Astrocyte of the cerebellum (primary cell): ENCODE measurements around the gene TRABD2B.

ENCODE experiments used
- DNase-seq: peaks from one replicate; pipeline ENCODE4 v3.0.0-alpha.2; 2011; ENCODE audit warnings: low read depth
- H3K4me3 ChIP-seq: 2 replicates; pipeline ENCODE4 v1.5.1; 2011; ENCODE audit warnings: mild to moderate bottlenecking, low read depth, low read length, moderate library complexity
- in situ Hi-C: cut with HindIII; loops from 2 replicates; pipeline ENCODE4 v1.10.0; 2017; ENCODE audit warnings: low sequenced_read_pairs
- TF ChIP-seq, protein P1 (sequence below): IDR thresholded peaks from 2 replicates; pipeline ENCODE4 v1.5.1; 2012; ENCODE audit warnings: low read length, low read depth, moderate library complexity, mild to moderate bottlenecking; ENCODE audit errors: missing control alignments

Gene TRABD2B

DNA sequence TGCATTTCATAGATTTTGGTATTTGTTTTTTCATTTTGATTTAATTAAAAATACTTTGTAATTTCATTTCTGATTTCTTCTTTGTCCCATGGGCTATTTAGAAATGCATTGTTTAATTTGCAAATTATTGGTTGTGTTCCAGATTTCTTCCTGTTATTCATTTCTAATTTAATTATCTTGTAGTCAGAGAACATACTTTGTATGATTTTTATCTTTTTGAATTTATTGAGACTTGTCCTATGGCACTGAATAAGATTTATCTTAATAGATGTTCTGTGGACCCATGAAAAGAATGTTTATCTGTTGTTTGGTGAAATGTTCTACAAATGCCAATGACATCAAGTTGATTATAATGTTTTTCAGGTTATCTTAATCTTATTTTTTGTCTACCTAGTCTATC lies 16.1 kb upstream of the TRABD2B start:
- TF ChIP-seq, protein P1, sequence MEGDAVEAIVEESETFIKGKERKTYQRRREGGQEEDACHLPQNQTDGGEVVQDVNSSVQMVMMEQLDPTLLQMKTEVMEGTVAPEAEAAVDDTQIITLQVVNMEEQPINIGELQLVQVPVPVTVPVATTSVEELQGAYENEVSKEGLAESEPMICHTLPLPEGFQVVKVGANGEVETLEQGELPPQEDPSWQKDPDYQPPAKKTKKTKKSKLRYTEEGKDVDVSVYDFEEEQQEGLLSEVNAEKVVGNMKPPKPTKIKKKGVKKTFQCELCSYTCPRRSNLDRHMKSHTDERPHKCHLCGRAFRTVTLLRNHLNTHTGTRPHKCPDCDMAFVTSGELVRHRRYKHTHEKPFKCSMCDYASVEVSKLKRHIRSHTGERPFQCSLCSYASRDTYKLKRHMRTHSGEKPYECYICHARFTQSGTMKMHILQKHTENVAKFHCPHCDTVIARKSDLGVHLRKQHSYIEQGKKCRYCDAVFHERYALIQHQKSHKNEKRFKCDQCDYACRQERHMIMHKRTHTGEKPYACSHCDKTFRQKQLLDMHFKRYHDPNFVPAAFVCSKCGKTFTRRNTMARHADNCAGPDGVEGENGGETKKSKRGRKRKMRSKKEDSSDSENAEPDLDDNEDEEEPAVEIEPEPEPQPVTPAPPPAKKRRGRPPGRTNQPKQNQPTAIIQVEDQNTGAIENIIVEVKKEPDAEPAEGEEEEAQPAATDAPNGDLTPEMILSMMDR = no peak
- in situ Hi-C loops = no loop called here
- no peak overlapping the region for H3K4me3 ChIP-seq

DNA sequence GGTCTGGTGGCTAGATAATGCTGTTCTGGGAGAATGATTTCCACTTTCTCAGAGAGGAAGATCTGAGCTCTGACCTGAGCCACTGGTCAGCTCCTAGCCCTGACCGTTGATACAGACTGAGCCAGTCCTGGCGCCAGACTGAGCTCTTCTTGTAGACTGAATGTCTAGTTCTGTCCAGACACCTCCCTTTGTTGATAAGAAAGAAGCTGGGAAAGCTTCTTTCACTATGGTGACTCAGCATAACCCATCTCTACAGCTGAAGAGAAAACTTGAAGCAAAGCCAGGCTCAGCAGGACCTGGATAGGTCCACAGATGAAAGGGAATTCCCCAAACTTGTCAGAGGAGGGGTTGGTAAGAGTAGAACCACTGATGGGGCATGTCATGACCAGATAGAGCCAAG lies 9.9 kb upstream of the TRABD2B start:
- in situ Hi-C loops = no loop called here
- DNase-seq = no peak

More for the DNA sequence above, 16.1 kb upstream of the TRABD2B start:
- no peak for DNase-seq

DNA sequence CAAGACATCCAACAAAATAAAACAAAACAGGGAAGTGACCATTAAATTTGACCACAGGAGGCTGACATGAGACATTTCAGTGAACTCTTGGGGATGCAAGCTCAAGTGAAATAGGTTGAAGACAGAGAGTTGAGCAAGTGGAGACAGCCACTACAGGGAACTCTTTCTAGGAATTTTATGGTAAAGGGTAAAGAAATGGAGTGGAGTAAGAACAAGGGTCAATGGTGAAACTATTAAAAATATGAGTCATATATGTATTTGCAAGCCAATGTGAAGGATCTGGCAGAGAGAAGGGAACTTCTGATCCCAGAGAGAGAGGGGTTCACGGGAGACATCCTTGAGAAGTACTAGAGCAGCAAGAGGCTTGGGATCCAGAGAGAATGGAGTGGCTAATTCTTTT lies 9.1 kb upstream of the TRABD2B start:
- in situ Hi-C loops = no loop called here
- DNase-seq = no peak
- H3K4me3 ChIP-seq = no peak overlapping the region
- TF ChIP-seq, protein P1 = no peak

More for the DNA sequence above, 9.9 kb upstream of the TRABD2B start:
- no peak overlapping the region for H3K4me3 ChIP-seq
- TF ChIP-seq, protein P1 = no peak

DNA sequence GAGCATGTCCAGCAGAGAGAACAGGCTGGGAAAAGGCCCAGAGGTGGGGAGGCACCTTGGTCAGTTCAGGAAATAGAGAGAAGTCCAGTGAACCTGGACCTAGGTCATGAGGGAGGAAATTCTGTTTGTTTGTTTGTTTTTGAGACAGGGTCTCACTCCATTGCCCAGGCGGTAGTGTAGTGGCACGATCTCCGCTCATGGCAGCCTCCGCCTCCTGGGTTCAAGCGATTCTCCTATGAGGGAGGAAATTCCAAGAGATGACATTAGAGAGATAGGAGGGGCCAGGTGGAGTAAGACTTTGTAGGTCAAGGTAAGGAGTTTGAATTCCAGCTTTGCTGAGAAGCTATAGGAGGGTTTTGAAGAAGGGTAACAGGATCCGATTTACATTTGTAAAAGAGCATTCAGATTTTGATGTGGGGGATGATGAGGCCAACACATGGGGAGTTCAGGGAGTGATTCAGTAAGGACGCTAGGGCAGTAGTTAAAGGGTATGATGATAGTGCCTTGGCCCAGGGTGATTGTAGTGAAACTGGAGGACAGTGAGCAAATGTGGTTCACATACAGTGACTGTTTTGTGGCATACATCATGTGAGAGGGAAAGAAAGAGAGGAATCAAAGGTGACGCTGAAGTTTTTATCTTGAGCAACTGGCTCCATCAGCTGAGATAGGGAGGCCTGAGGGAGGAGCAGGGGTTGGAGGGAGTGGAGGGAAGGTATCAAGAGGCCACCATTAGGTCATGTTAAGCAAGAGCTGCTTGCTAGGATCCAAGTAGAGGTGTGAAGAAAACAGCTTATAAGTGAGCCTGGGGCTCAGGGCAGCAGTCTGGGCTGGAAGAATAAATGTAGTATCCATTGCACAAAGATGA lies 8.3 kb upstream of the TRABD2B start:
- no peak overlapping the region for H3K4me3 ChIP-seq
- TF ChIP-seq, protein P1 = no peak
- DNase-seq = no peak
- in situ Hi-C loops = no loop called here

GRCh38 chr1:48003741-48004531 lies 6.8 kb upstream of the TRABD2B start:
- in situ Hi-C loops = no loop called here
- DNase-seq = no peak
- TF ChIP-seq, protein P1 = no peak
- H3K4me3 ChIP-seq = no peak overlapping the region

DNA sequence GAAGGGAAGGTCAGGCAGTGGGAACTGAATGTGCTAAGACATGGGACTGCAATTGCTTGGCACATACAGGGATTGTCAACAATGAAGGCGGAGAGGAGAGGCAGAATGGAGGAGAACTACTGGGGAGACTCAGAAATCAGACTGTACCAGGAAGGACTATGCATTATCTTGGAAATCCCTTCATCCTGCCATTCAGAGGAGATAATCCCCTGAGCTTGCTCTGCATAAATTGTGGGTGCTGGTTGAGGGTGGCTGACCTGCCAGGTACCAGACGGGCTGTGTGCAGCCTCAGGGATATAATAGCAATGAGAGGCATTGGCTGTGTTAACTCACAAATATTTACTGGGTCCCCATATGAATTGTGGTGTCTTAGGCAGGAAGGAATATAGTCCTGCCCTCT lies 5.0 kb upstream of the TRABD2B start:
- no peak for DNase-seq
- TF ChIP-seq, protein P1 = no peak
- in situ Hi-C loops = no loop called here
- no peak overlapping the region for H3K4me3 ChIP-seq
